SK-N-SH treated with all-trans-retinoic acid at 6 μM for 48 hours (cell line): ENCODE data around the gene SETDB1.

Experiments
- CREB5 ChIP-seq: fragments of 250-450 bp; sonication (Bioruptor Pico); IDR thresholded peaks from 2 replicates; pipeline ENCODE4 v1.5.1; 2020; ENCODE audit warnings: low read depth, mild to moderate bottlenecking, moderate library complexity
- ESRRG ChIP-seq: fragments of 250-450 bp; sonication (Bioruptor Pico); IDR thresholded peaks from 2 replicates; pipeline ENCODE4 v1.6.1; 2021; ENCODE audit warnings: mild to moderate bottlenecking
- ISL1 ChIP-seq: fragments of 250-450 bp; sonication (Bioruptor Pico); IDR thresholded peaks from 2 replicates; pipeline ENCODE4 v2.1.2; 2022; ENCODE audit warnings: mild to moderate bottlenecking, moderate library complexity
- PATZ1 ChIP-seq: fragments of 250-450 bp; sonication (Bioruptor Pico); IDR thresholded peaks from 2 replicates; pipeline ENCODE4 v1.8.0; 2020; ENCODE audit warnings: mild to moderate bottlenecking, moderate library complexity, borderline replicate concordance
- PPARA ChIP-seq: fragments of 250-450 bp; sonication (Bioruptor Pico); IDR thresholded peaks from 2 replicates; pipeline ENCODE4 v1.5.0; 2020; ENCODE audit warnings: mild to moderate bottlenecking, borderline replicate concordance
- SNAI2 ChIP-seq: fragments of 250-450 bp; sonication (Bioruptor Pico); IDR thresholded peaks from 2 replicates; pipeline ENCODE4 v1.5.0; 2020; ENCODE audit warnings: mild to moderate bottlenecking, moderate library complexity
- TOX ChIP-seq: fragments of 250-450 bp; sonication (Bioruptor Pico); IDR thresholded peaks from 2 replicates; pipeline ENCODE4 v1.8.0; 2021; ENCODE audit warnings: mild to moderate bottlenecking, moderate library complexity, borderline replicate concordance
- TSHZ2 ChIP-seq: fragments of 250-450 bp; sonication (Bioruptor Pico); IDR thresholded peaks from 2 replicates; pipeline ENCODE4 v1.5.0; 2020; ENCODE audit warnings: mild to moderate bottlenecking, moderate library complexity
- ZFP30 ChIP-seq: fragments of 450-650 bp; formaldehyde crosslinking; IDR thresholded peaks from 2 replicates; pipeline ENCODE4 v1.5.0; 2022; ENCODE audit warnings: mild to moderate bottlenecking, moderate library complexity
- ZNF70 ChIP-seq: fragments of 450-650 bp; formaldehyde crosslinking; IDR thresholded peaks from 2 replicates; pipeline ENCODE4 v1.5.0; 2020; ENCODE audit warnings: mild to moderate bottlenecking, moderate library complexity
- ZNF8 ChIP-seq: fragments of 450-650 bp; formaldehyde crosslinking; IDR thresholded peaks from 2 replicates; pipeline ENCODE4 v1.5.0; 2020; ENCODE audit warnings: mild to moderate bottlenecking, moderate library complexity

SETDB1 gene

GRCh38 chr1:151013518-151013917, 87.4 kb downstream of the SETDB1 start (continued):
- no peak for TF ChIP-seq TSHZ2 (CRISPR knock-in tag)
- no peak for TF ChIP-seq SNAI2 (CRISPR knock-in tag)
- no peak for TF ChIP-seq ISL1 (CRISPR knock-in tag)
- no peak for TF ChIP-seq ZNF70
- TF ChIP-seq PATZ1 = no peak
- TF ChIP-seq TOX = no peak
- no peak for TF ChIP-seq PPARA (CRISPR knock-in tag)
- no peak for TF ChIP-seq ZNF8 (CRISPR knock-in tag)
- TF ChIP-seq CREB5 (CRISPR knock-in tag) = no peak
- no peak for TF ChIP-seq ZFP30 (CRISPR knock-in tag)
- no peak for TF ChIP-seq ESRRG (CRISPR knock-in tag)
- TF ChIP-seq, all 23 proteins: peak for 0
